ENCODE measurements around the gene CELA1. TPM values are rescaled to one million over a fixed set of nuclear protein-coding genes. Genes with fewer than 3 reads are reported as not detected.
"Not testable (repeated sequence)": the region's sequence is repeated elsewhere in the genome, so short reads cannot be mapped to it uniquely, and the experiment has no call there.

Gene CELA1
- polyA plus RNA-seq, 3 donors: 0.67 to 3.0 TPM; not detected in 1

GRCh38 chr12:51341251-51342007 lies 5.0 kb downstream of the CELA1 start:
- Histone ChIP-seq H3K4me1 (ENCODE audit: control insufficient read depth in 1 of 2, insufficient read depth in 2 of 2, low read length in 2 of 2) (peaks cover 11 to 12% of the 10 kb centered on the region in 2 donors), H3K4me2 (replicated peaks; ENCODE audit: extremely low read depth, low read length, poor library complexity, severe bottlenecking) (peak overlapping the region; percentile 64), H3K27ac (ENCODE audit: low read depth in 1 of 2, low read length in 2 of 2) (no peak overlapping the region), H3K9ac (ENCODE audit: insufficient read depth, low read length, poor library complexity, severe bottlenecking) (no peak overlapping the region), H3K4me3 (replicated peaks in 1 of 3; ENCODE audit: low read depth in 2 of 3, low read length in 3 of 3) (peak overlapping the region; percentile 0 to 67 (median 25)), H3K27me3 (ENCODE audit: control insufficient read depth in 2 of 2, insufficient read depth in 2 of 2, low read length in 2 of 2) (no peaks in the 10 kb centered on the region), H3K9me3 (replicated peaks in 1 of 2; ENCODE audit: control insufficient read depth in 1 of 2, insufficient read depth in 1 of 2, low read length in 2 of 2) (no peaks in the 10 kb centered on the region), H3K36me3 (replicated peaks in 1 of 2; ENCODE audit: control insufficient read depth in 1 of 2, insufficient read depth in 2 of 2, low read length in 2 of 2) (no peaks in the 10 kb centered on the region), H2AFZ (ENCODE audit: insufficient read depth, low read depth, low read length, poor library complexity, severe bottlenecking) (peak overlapping the region; percentile 76), H3K79me2 (ENCODE audit: insufficient read depth, low read length) (no peaks in the 10 kb centered on the region), H4K20me1 (ENCODE audit: insufficient read depth, low read length) (no peaks in the 10 kb centered on the region)
- Mint-ChIP-seq H3K4me1 (peaks cover 23% of the 10 kb centered on the region), H3K36me3 (no peaks in the 10 kb centered on the region), H3K9me3 (peaks cover 0 to 2% (median 0%) of the 10 kb centered on the region in 7 donors), H3K27ac (peak overlapping the region in 2 of 7 donors; percentile 46 to 64), H3K27me3 (ENCODE audit: low read depth in 3 of 3) (peaks cover 4 to 6% (median 4%) of the 10 kb centered on the region in 3 donors), H3K4me3 (peak overlapping the region; percentile 70 to 88)
- intact Hi-C loops (cut with micrococcal nuclease): loop anchor here (10.0 kb wide), 4 partner anchors 77 to 507 kb away; partner anchors contain the start of gene LETMD1 (in 1 of the 2)
- peak; percentile 52 to 73 (median 61) for DNase-seq
- WGBS (ENCODE audit: insufficient coverage): 61% methylated on average over 3 of the region's 9 CpGs
- TF ChIP-seq CTCF (IDR thresholded peaks at IDR 0.05): peak; percentile 98

GRCh38 chr12:51339750-51340149 lies 6.7 kb downstream of the CELA1 start:
- H3K27me3 ChIP-seq (ENCODE audit: control insufficient read depth in 2 of 2, insufficient read depth in 2 of 2, low read length in 2 of 2): no peaks in the 10 kb centered on the region
- no peak for TF ChIP-seq CTCF (IDR thresholded peaks at IDR 0.05)
- H3K27me3 Mint-ChIP-seq (ENCODE audit: low read depth in 3 of 3): peaks cover 4 to 12% (median 5%) of the 10 kb centered on the region in 3 donors
- intact Hi-C loops (cut with micrococcal nuclease): loop anchor here (10.0 kb wide), 4 partner anchors 75 to 505 kb away; partner anchors contain the start of gene LETMD1 (in 1 of the 2)
- H3K79me2 ChIP-seq (ENCODE audit: insufficient read depth, low read length): no peaks in the 10 kb centered on the region
- no peaks in the 10 kb centered on the region for H4K20me1 ChIP-seq (ENCODE audit: insufficient read depth, low read length)
- no peak for DNase-seq
- H3K4me1 Mint-ChIP-seq: peaks cover 34% of the 10 kb centered on the region
- H3K4me2 ChIP-seq (replicated peaks; ENCODE audit: extremely low read depth, low read length, poor library complexity, severe bottlenecking): no peak overlapping the region
- no peak overlapping the region for H3K27ac Mint-ChIP-seq
- H3K4me1 ChIP-seq (ENCODE audit: control insufficient read depth in 1 of 2, insufficient read depth in 2 of 2, low read length in 2 of 2): peaks cover 28% of the 10 kb centered on the region in 2 donors
- 40% methylated on average over 1 of the region's 6 CpGs for WGBS (ENCODE audit: insufficient coverage)
- no peak overlapping the region for H3K9ac ChIP-seq (ENCODE audit: insufficient read depth, low read length, poor library complexity, severe bottlenecking)
- no peaks in the 10 kb centered on the region for H3K9me3 ChIP-seq (replicated peaks in 1 of 2; ENCODE audit: control insufficient read depth in 1 of 2, insufficient read depth in 1 of 2, low read length in 2 of 2)
- H3K4me3 Mint-ChIP-seq: no peak overlapping the region
- H3K36me3 Mint-ChIP-seq: peaks cover 0 to 3% of the 10 kb centered on the region in 2 donors
- no peak overlapping the region for H2AFZ ChIP-seq (ENCODE audit: insufficient read depth, low read depth, low read length, poor library complexity, severe bottlenecking)
- H3K36me3 ChIP-seq (replicated peaks in 1 of 2; ENCODE audit: control insufficient read depth in 1 of 2, insufficient read depth in 2 of 2, low read length in 2 of 2): no peaks in the 10 kb centered on the region
- peaks cover 0 to 2% (median 0%) of the 10 kb centered on the region in 7 donors for H3K9me3 Mint-ChIP-seq
- H3K27ac ChIP-seq (ENCODE audit: low read depth in 1 of 2, low read length in 2 of 2): no peak overlapping the region
- H3K4me3 ChIP-seq (replicated peaks in 1 of 3; ENCODE audit: low read depth in 2 of 3, low read length in 3 of 3): no peak overlapping the region

GRCh38 chr12:51337336-51337735 lies 9.1 kb downstream of the CELA1 start:
- H3K36me3 Mint-ChIP-seq; H3K4me2 ChIP-seq (replicated peaks; ENCODE audit: extremely low read depth, low read length, poor library complexity, severe bottlenecking); H3K4me3 ChIP-seq (replicated peaks in 1 of 3; ENCODE audit: low read depth in 2 of 3, low read length in 3 of 3); H3K9me3 Mint-ChIP-seq; H3K27ac Mint-ChIP-seq; H3K4me3 Mint-ChIP-seq; H3K27me3 ChIP-seq (ENCODE audit: control insufficient read depth in 2 of 2, insufficient read depth in 2 of 2, low read length in 2 of 2); H3K27ac ChIP-seq (ENCODE audit: low read depth in 1 of 2, low read length in 2 of 2); DNase-seq; H3K9me3 ChIP-seq (replicated peaks in 1 of 2; ENCODE audit: control insufficient read depth in 1 of 2, insufficient read depth in 1 of 2, low read length in 2 of 2); H3K9ac ChIP-seq (ENCODE audit: insufficient read depth, low read length, poor library complexity, severe bottlenecking); H3K79me2 ChIP-seq (ENCODE audit: insufficient read depth, low read length); intact Hi-C loops (cut with micrococcal nuclease); H3K36me3 ChIP-seq (replicated peaks in 1 of 2; ENCODE audit: control insufficient read depth in 1 of 2, insufficient read depth in 2 of 2, low read length in 2 of 2); H4K20me1 ChIP-seq (ENCODE audit: insufficient read depth, low read length); H2AFZ ChIP-seq (ENCODE audit: insufficient read depth, low read depth, low read length, poor library complexity, severe bottlenecking): not testable (repeated sequence)
- H3K4me1 ChIP-seq (ENCODE audit: control insufficient read depth in 1 of 2, insufficient read depth in 2 of 2, low read length in 2 of 2): peaks cover 31 to 38% of the 10 kb centered on the region in 2 donors
- Mint-ChIP-seq H3K27me3 (ENCODE audit: low read depth in 3 of 3) (peaks cover 2 to 16% (median 11%) of the 10 kb centered on the region in 3 donors), H3K4me1 (peaks cover 41% of the 10 kb centered on the region)

Data from CD14-positive monocyte (primary cell).